Measurements from ENCODE around the gene KANSL1L.

- TF ChIP-seq EZH2 (IDR thresholded peaks at IDR 0.05; ENCODE audit: borderline replicate concordance, low read length) (no peak), CTCF (IDR thresholded peaks at IDR 0.05; ENCODE audit: low read length) (no peak)
Measured at GRCh38 chr2:210002158-210003157, 168.8 kb downstream of the KANSL1L start, which contains the start of gene RPE.

Measured in OCI-LY1 (cell line).